WTC11 (cell line): ENCODE measurements around the gene COL17A1. TPM values are rescaled to one million over a fixed set of nuclear protein-coding genes. Genes with fewer than 3 reads are reported as not detected.

Experiments used
- ATAC-seq: fragments of 200-7000 bp; cut with Tn5 transposase; 2 replicates; pipeline ENCODE4 v1.10.0; 2021; ENCODE audit warnings: mild to moderate bottlenecking, moderate library complexity
- CTCF ChIA-PET: fragments of 300-600 bp; sonication (Branson Sonifier 250); formaldehyde crosslinking; loops from one replicate; lab custom pipeline; 2021; ENCODE audit warnings: antibody characterized with exemption; lab: Charles Lee
- POLR2A ChIA-PET: fragments of 350-600 bp; sonication (Branson Sonifier 250); formaldehyde crosslinking; loops from one replicate; lab custom pipeline; 2021; ENCODE audit warnings: antibody characterized with exemption; lab: Charles Lee
- DNase-seq: peaks from one replicate; pipeline ENCODE4 v3.0.0; 2021; ENCODE audit warnings: low spot score
- H3K27ac Mint-ChIP-seq: 2 replicates; pipeline ENCODE4 v1.8.0; 2021; ENCODE audit warnings: mixed read lengths
- H3K27me3 Mint-ChIP-seq: 2 replicates; pipeline ENCODE4 v1.8.0; 2021; ENCODE audit warnings: low read depth, mild to moderate bottlenecking, moderate library complexity, mixed read lengths
- H3K36me3 Mint-ChIP-seq: 2 replicates; pipeline ENCODE4 v1.8.0; 2021; ENCODE audit warnings: mixed read lengths
- H3K4me1 Mint-ChIP-seq: 2 replicates; pipeline ENCODE4 v1.8.0; 2022; ENCODE audit warnings: mixed read lengths
- H3K4me3 Mint-ChIP-seq: 2 replicates; pipeline ENCODE4 v1.8.0; 2021; ENCODE audit warnings: mild to moderate bottlenecking, moderate library complexity, mixed read lengths
- H3K9me3 Mint-ChIP-seq: 2 replicates; pipeline ENCODE4 v1.8.0; 2021; ENCODE audit warnings: mixed read lengths
- CBFB ChIP-seq: sonication (generic); formaldehyde crosslinking; IDR thresholded peaks from 2 replicates; pipeline ENCODE4 v1.8.1; 2022; ENCODE audit warnings: mild to moderate bottlenecking, low read depth, missing genetic modification reagents
- CREB1 ChIP-seq: sonication (generic); formaldehyde crosslinking; IDR thresholded peaks from 2 replicates; pipeline ENCODE4 v1.8.0; 2023; ENCODE audit warnings: mild to moderate bottlenecking, missing genetic modification reagents
- CREM ChIP-seq: sonication (generic); formaldehyde crosslinking; IDR thresholded peaks from 2 replicates; pipeline ENCODE4 v1.8.1; 2022; ENCODE audit warnings: mild to moderate bottlenecking, missing genetic modification reagents, moderate library complexity
- EMX1 ChIP-seq: fragments of 250-450 bp; sonication (Bioruptor Pico); IDR thresholded peaks from 2 replicates; pipeline ENCODE4 v1.8.0; 2021; ENCODE audit warnings: mild to moderate bottlenecking
- ERG ChIP-seq: fragments of 250-450 bp; sonication (Bioruptor Pico); IDR thresholded peaks from 2 replicates; pipeline ENCODE4 v1.8.0; 2021; ENCODE audit warnings: mild to moderate bottlenecking
- FOXJ3 ChIP-seq: sonication (generic); formaldehyde crosslinking; IDR thresholded peaks from 2 replicates; pipeline ENCODE4 v1.9.0; 2021; ENCODE audit warnings: missing genetic modification reagents, mild to moderate bottlenecking, borderline replicate concordance
- HMGA2 ChIP-seq: fragments of 250-450 bp; sonication (Bioruptor Pico); IDR thresholded peaks from 2 replicates; pipeline ENCODE4 v1.4.0; 2021; ENCODE audit warnings: mild to moderate bottlenecking, moderate library complexity
- NFE2L1 ChIP-seq: sonication (generic); formaldehyde crosslinking; IDR thresholded peaks from 2 replicates; pipeline ENCODE4 v1.8.1; 2023; ENCODE audit warnings: missing genetic modification reagents
- OVOL2 ChIP-seq: fragments of 250-450 bp; sonication (Bioruptor Pico); IDR thresholded peaks from 2 replicates; pipeline ENCODE4 v1.9.0; 2021; ENCODE audit warnings: mild to moderate bottlenecking, borderline replicate concordance
- RELA ChIP-seq: sonication (generic); formaldehyde crosslinking; IDR thresholded peaks from 2 replicates; pipeline ENCODE4 v1.8.1; 2022; ENCODE audit warnings: missing genetic modification reagents, mild to moderate bottlenecking, borderline replicate concordance
- SMAD3 ChIP-seq: sonication (generic); formaldehyde crosslinking; IDR thresholded peaks from 2 replicates; pipeline ENCODE4 v1.8.0; 2022; ENCODE audit warnings: missing genetic modification reagents, mild to moderate bottlenecking, borderline replicate concordance
- SMAD4 ChIP-seq: sonication (generic); formaldehyde crosslinking; IDR thresholded peaks from 2 replicates; pipeline ENCODE4 v1.8.0; 2022; ENCODE audit warnings: mild to moderate bottlenecking, missing genetic modification reagents
- SP1 ChIP-seq: sonication (generic); formaldehyde crosslinking; conservative IDR thresholded peaks from 2 replicates; pipeline ENCODE4 v1.8.1; 2022; ENCODE audit warnings: missing genetic modification reagents
- TEAD1 ChIP-seq: sonication (generic); formaldehyde crosslinking; IDR thresholded peaks from 2 replicates; pipeline ENCODE4 v1.8.0; 2022; ENCODE audit warnings: mild to moderate bottlenecking, missing genetic modification reagents
- TEAD4 ChIP-seq: sonication (generic); formaldehyde crosslinking; IDR thresholded peaks from 2 replicates; pipeline ENCODE4 v1.8.0; 2022; ENCODE audit warnings: mild to moderate bottlenecking, missing genetic modification reagents
- TP53 ChIP-seq: sonication (generic); formaldehyde crosslinking; IDR thresholded peaks from 2 replicates; pipeline ENCODE4 v1.8.1; 2023; ENCODE audit warnings: mild to moderate bottlenecking, missing genetic modification reagents
- ZNF219 ChIP-seq: sonication (generic); formaldehyde crosslinking; IDR thresholded peaks from 2 replicates; pipeline ENCODE4 v1.8.0; 2023; ENCODE audit warnings: missing genetic modification reagents, mild to moderate bottlenecking, borderline replicate concordance
- ZNF281 ChIP-seq: sonication (generic); formaldehyde crosslinking; IDR thresholded peaks from 2 replicates; pipeline ENCODE4 v1.8.0; 2023; ENCODE audit warnings: mild to moderate bottlenecking, missing genetic modification reagents
- ZNF396 ChIP-seq: fragments of 250-450 bp; sonication (Bioruptor Pico); IDR thresholded peaks from 2 replicates; pipeline ENCODE4 v1.8.0; 2021; ENCODE audit warnings: mild to moderate bottlenecking, moderate library complexity, borderline replicate concordance
- ZNF416 ChIP-seq: fragments of 250-450 bp; sonication (Bioruptor Pico); IDR thresholded peaks from 2 replicates; pipeline ENCODE4 v1.9.0; 2021; ENCODE audit warnings: mild to moderate bottlenecking, inconsistent platforms
- total RNA-seq: library from RNA; stranded (reverse); gene quantifications from 3 replicates; pipeline ENCODE4 v1.2.3, GENCODE V29; 2021
- TF ChIP-seq, protein P1 (sequence below): sonication (generic); formaldehyde crosslinking; IDR thresholded peaks from 2 replicates; pipeline ENCODE4 v1.8.1; 2022; ENCODE audit warnings: missing genetic modification reagents, borderline replicate concordance
- TF ChIP-seq, protein P2 (sequence below): sonication (generic); formaldehyde crosslinking; IDR thresholded peaks from 2 replicates; pipeline ENCODE4 v1.8.0; 2022; ENCODE audit warnings: mild to moderate bottlenecking, missing genetic modification reagents
- TF ChIP-seq, protein P3 (sequence below): sonication (generic); formaldehyde crosslinking; IDR thresholded peaks from 2 replicates; pipeline ENCODE4 v1.8.0; 2022; ENCODE audit warnings: mild to moderate bottlenecking, missing genetic modification reagents
- TF ChIP-seq, protein P4 (sequence below): sonication (generic); formaldehyde crosslinking; IDR thresholded peaks from 2 replicates; pipeline ENCODE4 v1.8.1; 2022; ENCODE audit warnings: mild to moderate bottlenecking, moderate library complexity, missing genetic modification reagents
- TF ChIP-seq, protein P5 (sequence below): sonication (generic); formaldehyde crosslinking; IDR thresholded peaks from 2 replicates; pipeline ENCODE4 v1.8.1; 2023; ENCODE audit warnings: mild to moderate bottlenecking, missing genetic modification reagents, moderate library complexity

COL17A1 gene
- total RNA-seq, 1 experiment from 2014 or later = 1.5 TPM

DNA sequence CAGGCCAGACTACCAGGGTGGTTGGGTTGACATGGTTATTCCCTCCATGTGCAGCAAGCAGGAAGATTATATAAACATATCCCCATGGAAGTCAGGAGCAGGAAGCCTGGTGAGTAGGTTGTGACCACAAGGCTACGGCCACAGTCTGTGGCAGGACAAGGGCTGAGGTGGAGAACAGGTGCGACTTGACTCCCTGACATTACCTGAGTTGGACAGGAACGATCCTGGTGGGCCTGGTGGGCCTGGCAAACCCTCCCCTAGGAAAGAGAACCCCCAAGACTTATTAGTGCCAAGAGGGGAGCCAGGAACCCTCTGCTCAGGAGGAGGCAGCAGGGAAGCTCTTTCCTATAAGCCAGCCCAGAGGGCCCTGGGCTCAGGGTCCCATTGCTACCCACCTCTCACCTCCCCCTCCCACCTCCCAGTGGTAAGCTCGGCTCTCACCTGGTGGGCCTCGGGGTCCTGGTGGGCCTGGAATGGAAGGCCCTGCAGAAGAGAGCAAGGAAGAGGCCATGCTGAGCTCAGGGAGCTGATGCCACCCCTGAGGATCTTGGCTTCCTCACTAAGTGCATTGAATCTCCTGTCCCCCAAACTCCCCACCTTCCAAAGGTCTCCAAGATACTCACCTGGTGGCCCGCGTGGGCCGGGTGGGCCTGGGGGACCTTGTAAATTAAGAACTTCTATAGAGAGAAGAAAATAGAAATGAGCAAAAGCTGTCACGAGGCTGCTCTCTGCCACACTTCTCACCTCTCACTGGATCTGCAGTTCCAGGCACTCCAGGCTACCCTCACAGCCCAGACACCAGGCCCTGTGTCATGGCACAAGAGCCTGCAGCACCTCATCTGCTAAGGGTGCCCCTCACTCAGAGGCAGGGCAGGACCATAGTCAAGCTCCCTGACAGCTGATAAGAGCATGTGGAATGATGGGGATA lies 44.6 kb downstream of the COL17A1 start (continued):
- TF ChIP-seq, protein P1, sequence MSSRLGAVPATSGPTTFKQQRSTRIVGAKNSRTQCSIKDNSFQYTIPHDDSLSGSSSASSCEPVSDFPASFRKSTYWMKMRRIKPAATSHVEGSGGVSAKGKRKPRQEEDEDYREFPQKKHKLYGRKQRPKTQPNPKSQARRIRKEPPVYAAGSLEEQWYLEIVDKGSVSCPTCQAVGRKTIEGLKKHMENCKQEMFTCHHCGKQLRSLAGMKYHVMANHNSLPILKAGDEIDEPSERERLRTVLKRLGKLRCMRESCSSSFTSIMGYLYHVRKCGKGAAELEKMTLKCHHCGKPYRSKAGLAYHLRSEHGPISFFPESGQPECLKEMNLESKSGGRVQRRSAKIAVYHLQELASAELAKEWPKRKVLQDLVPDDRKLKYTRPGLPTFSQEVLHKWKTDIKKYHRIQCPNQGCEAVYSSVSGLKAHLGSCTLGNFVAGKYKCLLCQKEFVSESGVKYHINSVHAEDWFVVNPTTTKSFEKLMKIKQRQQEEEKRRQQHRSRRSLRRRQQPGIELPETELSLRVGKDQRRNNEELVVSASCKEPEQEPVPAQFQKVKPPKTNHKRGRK = no peak
- no peak for TF ChIP-seq ZNF281 (CRISPR knock-in tag)
- no peak for TF ChIP-seq OVOL2 (CRISPR knock-in tag)
- no peak for TF ChIP-seq ZNF396
- no peak for TF ChIP-seq ZNF416
- TF ChIP-seq, protein P2, sequence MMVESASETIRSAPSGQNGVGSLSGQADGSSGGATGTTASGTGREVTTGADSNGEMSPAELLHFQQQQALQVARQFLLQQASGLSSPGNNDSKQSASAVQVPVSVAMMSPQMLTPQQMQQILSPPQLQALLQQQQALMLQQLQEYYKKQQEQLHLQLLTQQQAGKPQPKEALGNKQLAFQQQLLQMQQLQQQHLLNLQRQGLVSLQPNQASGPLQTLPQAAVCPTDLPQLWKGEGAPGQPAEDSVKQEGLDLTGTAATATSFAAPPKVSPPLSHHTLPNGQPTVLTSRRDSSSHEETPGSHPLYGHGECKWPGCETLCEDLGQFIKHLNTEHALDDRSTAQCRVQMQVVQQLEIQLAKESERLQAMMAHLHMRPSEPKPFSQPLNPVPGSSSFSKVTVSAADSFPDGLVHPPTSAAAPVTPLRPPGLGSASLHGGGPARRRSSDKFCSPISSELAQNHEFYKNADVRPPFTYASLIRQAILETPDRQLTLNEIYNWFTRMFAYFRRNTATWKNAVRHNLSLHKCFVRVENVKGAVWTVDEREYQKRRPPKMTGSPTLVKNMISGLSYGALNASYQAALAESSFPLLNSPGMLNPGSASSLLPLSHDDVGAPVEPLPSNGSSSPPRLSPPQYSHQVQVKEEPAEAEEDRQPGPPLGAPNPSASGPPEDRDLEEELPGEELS (CRISPR knock-in tag) = no peak
- TF ChIP-seq FOXJ3 (CRISPR knock-in tag) = no peak
- TF ChIP-seq, protein P3, sequence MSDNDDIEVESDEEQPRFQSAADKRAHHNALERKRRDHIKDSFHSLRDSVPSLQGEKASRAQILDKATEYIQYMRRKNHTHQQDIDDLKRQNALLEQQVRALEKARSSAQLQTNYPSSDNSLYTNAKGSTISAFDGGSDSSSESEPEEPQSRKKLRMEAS (CRISPR knock-in tag) = no peak
- no peak for TF ChIP-seq SMAD4 (CRISPR knock-in tag)
- TF ChIP-seq SMAD3 (CRISPR knock-in tag) = no peak
- TF ChIP-seq CBFB (CRISPR knock-in tag) = no peak

- Mint-ChIP-seq H3K4me3 (no peak overlapping the region), H3K27me3 (peaks cover 3% of the 10 kb centered on the region)
- TF ChIP-seq, protein P4, sequence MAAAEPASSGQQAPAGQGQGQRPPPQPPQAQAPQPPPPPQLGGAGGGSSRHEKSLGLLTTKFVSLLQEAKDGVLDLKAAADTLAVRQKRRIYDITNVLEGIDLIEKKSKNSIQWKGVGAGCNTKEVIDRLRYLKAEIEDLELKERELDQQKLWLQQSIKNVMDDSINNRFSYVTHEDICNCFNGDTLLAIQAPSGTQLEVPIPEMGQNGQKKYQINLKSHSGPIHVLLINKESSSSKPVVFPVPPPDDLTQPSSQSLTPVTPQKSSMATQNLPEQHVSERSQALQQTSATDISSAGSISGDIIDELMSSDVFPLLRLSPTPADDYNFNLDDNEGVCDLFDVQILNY (CRISPR knock-in tag) = no peak
- TF ChIP-seq ZNF219 (CRISPR knock-in tag) (no peak), RELA (CRISPR knock-in tag) (no peak), EMX1 (CRISPR knock-in tag) (no peak), CREM (CRISPR knock-in tag) (no peak), ERG (CRISPR knock-in tag) (no peak), TP53 (no peak), TEAD4 (CRISPR knock-in tag) (no peak), CREB1 (CRISPR knock-in tag) (no peak), ZNF396 (no peak), NFE2L1 (CRISPR knock-in tag) (no peak), HMGA2 (CRISPR knock-in tag) (no peak), TEAD1 (no peak), SP1 (CRISPR knock-in tag) (no peak)
- TF ChIP-seq, protein P5, sequence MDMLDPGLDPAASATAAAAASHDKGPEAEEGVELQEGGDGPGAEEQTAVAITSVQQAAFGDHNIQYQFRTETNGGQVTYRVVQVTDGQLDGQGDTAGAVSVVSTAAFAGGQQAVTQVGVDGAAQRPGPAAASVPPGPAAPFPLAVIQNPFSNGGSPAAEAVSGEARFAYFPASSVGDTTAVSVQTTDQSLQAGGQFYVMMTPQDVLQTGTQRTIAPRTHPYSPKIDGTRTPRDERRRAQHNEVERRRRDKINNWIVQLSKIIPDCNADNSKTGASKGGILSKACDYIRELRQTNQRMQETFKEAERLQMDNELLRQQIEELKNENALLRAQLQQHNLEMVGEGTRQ (CRISPR knock-in tag) = no peak
- TF ChIP-seq, protein P2 (CRISPR knock-in tag) = no peak
Observed at GRCh38 chr10:104040382-104040781, 45.3 kb downstream of the COL17A1 start.

More at GRCh38 chr10:104040382-104040781, 45.3 kb downstream of the COL17A1 start:
- Mint-ChIP-seq H3K27ac (no peak overlapping the region), H3K9me3 (no peaks in the 10 kb centered on the region), H3K4me1 (no peaks in the 10 kb centered on the region), H3K36me3 (no peaks in the 10 kb centered on the region)
- no peak for DNase-seq
- ChIA-PET POLR2A (no interaction called here), CTCF (no interaction called here)
- no peak for ATAC-seq
